Measurements from ENCODE around the gene GPSM1. TPM values are rescaled to one million over a fixed set of nuclear protein-coding genes. Genes with fewer than 3 reads are reported as not detected.
A peak's percentile ranks its signal among the peaks of the same experiment; 100 is the strongest.

The GPSM1 gene
- total RNA-seq, 1 donor from 2014 or later, result 140 TPM

- no peaks in the 10 kb centered on the region for H3K36me3 Mint-ChIP-seq (ENCODE audit: unreplicated experiment)
- H3K27me3 Mint-ChIP-seq (ENCODE audit: unreplicated experiment), result peaks cover 8% of the 10 kb centered on the region
- peak within 1 kb of the TSS; percentile 18 for H3K4me3 Mint-ChIP-seq (ENCODE audit: unreplicated experiment)
- H3K9me3 Mint-ChIP-seq (ENCODE audit: unreplicated experiment), result no peaks in the 10 kb centered on the region
- TF ChIP-seq CTCF (IDR thresholded peaks at IDR 0.05; ENCODE audit: partially characterized antibody, unreplicated experiment), result no peak
- H3K27ac Mint-ChIP-seq (ENCODE audit: unreplicated experiment), result peak within 1 kb of the TSS; percentile 81
- no peak for DNase-seq
- H3K4me1 Mint-ChIP-seq (ENCODE audit: low read depth, unreplicated experiment), result peaks cover 18% of the 10 kb centered on the region
Observed at GRCh38 chr9:136373300-136374182, 46.2 kb downstream of the GPSM1 start, which contains the start of gene CARD9. TSS of gene CARD9 (minus strand) at chr9:136373669. CDS start at chr9:136372078, 1,591 bp downstream.

GRCh38 chr9:136374183-136374575, 46.8 kb downstream of the GPSM1 start:
- Mint-ChIP-seq H3K36me3 (ENCODE audit: unreplicated experiment) (no peaks in the 10 kb centered on the region), H3K4me1 (ENCODE audit: low read depth, unreplicated experiment) (peaks cover 18% of the 10 kb centered on the region), H3K4me3 (ENCODE audit: unreplicated experiment) (no peak overlapping the region), H3K27ac (ENCODE audit: unreplicated experiment) (no peak overlapping the region), H3K27me3 (ENCODE audit: unreplicated experiment) (peaks cover 7% of the 10 kb centered on the region), H3K9me3 (ENCODE audit: unreplicated experiment) (no peaks in the 10 kb centered on the region)
- no peak for TF ChIP-seq CTCF (IDR thresholded peaks at IDR 0.05; ENCODE audit: partially characterized antibody, unreplicated experiment)
- DNase-seq, result no peak

- H3K36me3 Mint-ChIP-seq (ENCODE audit: unreplicated experiment), result no peaks in the 10 kb centered on the region
Observed at GRCh38 chr9:136375096-136375495, 47.8 kb downstream of the GPSM1 start.

DNA sequence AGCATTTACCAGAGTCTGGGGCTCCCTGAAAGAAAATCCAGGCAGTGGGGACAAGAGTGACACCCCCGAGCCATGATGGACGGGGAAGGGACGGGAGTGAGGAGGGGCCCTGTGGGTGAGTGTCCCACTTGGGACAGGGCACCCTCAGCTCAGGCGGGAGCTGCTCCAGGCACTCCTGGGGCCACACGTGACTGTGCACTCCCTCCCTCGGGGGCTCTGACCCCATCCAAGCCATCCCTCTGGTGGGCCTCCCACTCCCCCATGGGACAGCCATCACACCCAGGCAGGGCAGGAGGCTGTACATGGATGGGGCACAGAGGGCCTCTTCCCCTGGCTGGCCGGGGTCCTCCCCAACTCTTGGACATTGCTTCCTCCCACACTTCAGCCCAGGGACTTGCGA, 49.1 kb downstream of the GPSM1 start:
- Mint-ChIP-seq H3K36me3 (ENCODE audit: unreplicated experiment) (no peaks in the 10 kb centered on the region), H3K9me3 (ENCODE audit: unreplicated experiment) (no peaks in the 10 kb centered on the region), H3K27me3 (ENCODE audit: unreplicated experiment) (peaks cover 3% of the 10 kb centered on the region), H3K27ac (ENCODE audit: unreplicated experiment) (no peak overlapping the region), H3K4me1 (ENCODE audit: low read depth, unreplicated experiment) (peaks cover 16% of the 10 kb centered on the region), H3K4me3 (ENCODE audit: unreplicated experiment) (no peak overlapping the region)
- DNase-seq, result no peak
- no peak for TF ChIP-seq CTCF (IDR thresholded peaks at IDR 0.05; ENCODE audit: partially characterized antibody, unreplicated experiment)

More at GRCh38 chr9:136375096-136375495, 47.8 kb downstream of the GPSM1 start:
- TF ChIP-seq CTCF (IDR thresholded peaks at IDR 0.05; ENCODE audit: partially characterized antibody, unreplicated experiment), result no peak
- peak overlapping the region; percentile 86 for H3K27ac Mint-ChIP-seq (ENCODE audit: unreplicated experiment)
- peaks cover 18% of the 10 kb centered on the region for H3K4me1 Mint-ChIP-seq (ENCODE audit: low read depth, unreplicated experiment)
- DNase-seq, result no peak
- H3K4me3 Mint-ChIP-seq (ENCODE audit: unreplicated experiment), result peak overlapping the region; percentile 52
- H3K9me3 Mint-ChIP-seq (ENCODE audit: unreplicated experiment), result no peaks in the 10 kb centered on the region
- H3K27me3 Mint-ChIP-seq (ENCODE audit: unreplicated experiment), result peaks cover 3% of the 10 kb centered on the region
